SIG-M5 treated with dmso at 0.1 percent for 504 hours (cell line): ENCODE data around the gene AQP6.

Source experiments
- DNase-seq: peaks from one replicate; lab custom pipeline; 2025; ENCODE audit not compliant: unreplicated experiment; lab: John Stamatoyannopoulos, UW

The AQP6 gene

GRCh38 chr12:49955899-49956662 is 16.7 kb upstream of the AQP6 start:
- DNase-seq: no peak

- DNase-seq: no peak
Measured at GRCh38 chr12:49956663-49957569, 15.8 kb upstream of the AQP6 start.

- no peak for DNase-seq
Measured at GRCh38 chr12:49957570-49957967, 15.2 kb upstream of the AQP6 start.

- DNase-seq: no peak
Measured at GRCh38 chr12:49959685-49960473, 12.9 kb upstream of the AQP6 start.

GRCh38 chr12:49960474-49961110 is 12.2 kb upstream of the AQP6 start:
- no peak for DNase-seq

- DNase-seq: no peak
Measured at GRCh38 chr12:49961111-49961922, 11.4 kb upstream of the AQP6 start, which contains the start of gene AQP5. Gene AQP5 (plus strand): TSS chr12:49961872. CDS start chr12:49962018, 146 bp downstream.

- no peak for DNase-seq
Measured at GRCh38 chr12:49961993-49962764, 10.6 kb upstream of the AQP6 start.

GRCh38 chr12:49962861-49963765 is 9.6 kb upstream of the AQP6 start:
- peak; percentile 21 for DNase-seq

- no peak for DNase-seq
Measured at GRCh38 chr12:49963976-49964815, 8.6 kb upstream of the AQP6 start.

- no peak for DNase-seq
Measured at GRCh38 chr12:49964849-49965624, 7.7 kb upstream of the AQP6 start.

- no peak for DNase-seq
Measured at GRCh38 chr12:49965836-49966235, 6.9 kb upstream of the AQP6 start.

GRCh38 chr12:49966511-49967041 is 6.2 kb upstream of the AQP6 start:
- no peak for DNase-seq

- peak; percentile 75 for DNase-seq
Measured at GRCh38 chr12:49967042-49967776, 5.5 kb upstream of the AQP6 start.

GRCh38 chr12:49967777-49968250 is 4.9 kb upstream of the AQP6 start:
- no peak for DNase-seq

- DNase-seq: no peak
Measured at GRCh38 chr12:49968471-49968870, 4.3 kb upstream of the AQP6 start.
